HG02973 (cell line): ENCODE measurements around the gene ACTN2.

Experiments used
- ATAC-seq: cut with Tn5 transposase; IDR thresholded peaks from one replicate; pipeline ENCODE4 v1.9.1; 2021; ENCODE audit warnings: moderate library complexity; ENCODE audit not compliant: unreplicated experiment

ACTN2 gene

GRCh38 chr1:236812334-236813030 is 126.2 kb downstream of the ACTN2 start:
- no peak for ATAC-seq
